Endothelial cell (in vitro differentiated cells): ENCODE data around the gene XAGE1A. TPM values are rescaled to one million over a fixed set of nuclear protein-coding genes. Genes with fewer than 3 reads are reported as not detected.
"Not testable (repeated sequence)": the region's sequence is repeated elsewhere in the genome, so short reads cannot be mapped to it uniquely, and the experiment has no call there.

ENCODE experiments used
- DNase-seq: peaks from one replicate; pipeline ENCODE4 v3.0.0; 2021; ENCODE audit warnings: low spot score
- H3K27ac Mint-ChIP-seq: one replicate; pipeline ENCODE4 v1.8.0; 2021; ENCODE audit warnings: mixed read lengths, inconsistent platforms; ENCODE audit not compliant: unreplicated experiment
- H3K27me3 Mint-ChIP-seq: one replicate; pipeline ENCODE4 v1.8.0; 2021; ENCODE audit warnings: mild to moderate bottlenecking, moderate library complexity, mixed read lengths, inconsistent platforms; ENCODE audit not compliant: unreplicated experiment
- H3K36me3 Mint-ChIP-seq: one replicate; pipeline ENCODE4 v1.8.0; 2021; ENCODE audit warnings: mild to moderate bottlenecking, low read depth, mixed read lengths, inconsistent platforms; ENCODE audit not compliant: unreplicated experiment
- H3K4me1 Mint-ChIP-seq: one replicate; pipeline ENCODE4 v1.8.0; 2021; ENCODE audit warnings: mild to moderate bottlenecking, mixed read lengths, inconsistent platforms; ENCODE audit not compliant: unreplicated experiment
- H3K4me3 Mint-ChIP-seq: one replicate; pipeline ENCODE4 v1.8.0; 2021; ENCODE audit warnings: mild to moderate bottlenecking, mixed read lengths, inconsistent platforms; ENCODE audit not compliant: unreplicated experiment
- H3K9me3 Mint-ChIP-seq: one replicate; pipeline ENCODE4 v1.8.0; 2021; ENCODE audit warnings: mixed read lengths, inconsistent platforms; ENCODE audit not compliant: unreplicated experiment
- CTCF ChIP-seq: fragments of 200-600 bp; sonication (generic); IDR thresholded peaks from one replicate; pipeline ENCODE4 v1.5.0; 2021; ENCODE audit warnings: antibody characterized with exemption; ENCODE audit not compliant: unreplicated experiment
- total RNA-seq: library from RNA; stranded (reverse); fragmentation: NEBNext Ultra II Directional; extraction: Animal tissue kit (Norgen Biotek cat#: 25700); gene quantifications from one replicate; pipeline ENCODE4 v1.2.1, GENCODE V29; 2021; ENCODE audit not compliant: unreplicated experiment

XAGE1A gene
- total RNA-seq, 1 donor from 2014 or later, result not detected

GRCh38 chrX:52509916-52510315, 14.3 kb downstream of the XAGE1A start:
- DNase-seq, result no peak
- TF ChIP-seq CTCF, result no peak
- H3K4me3 Mint-ChIP-seq, result no peak overlapping the region
- no peaks in the 10 kb centered on the region for H3K36me3 Mint-ChIP-seq
- H3K27me3 Mint-ChIP-seq, result no peaks in the 10 kb centered on the region
- no peaks in the 10 kb centered on the region for H3K4me1 Mint-ChIP-seq
- H3K27ac Mint-ChIP-seq, result no peak overlapping the region
- no peaks in the 10 kb centered on the region for H3K9me3 Mint-ChIP-seq

DNA sequence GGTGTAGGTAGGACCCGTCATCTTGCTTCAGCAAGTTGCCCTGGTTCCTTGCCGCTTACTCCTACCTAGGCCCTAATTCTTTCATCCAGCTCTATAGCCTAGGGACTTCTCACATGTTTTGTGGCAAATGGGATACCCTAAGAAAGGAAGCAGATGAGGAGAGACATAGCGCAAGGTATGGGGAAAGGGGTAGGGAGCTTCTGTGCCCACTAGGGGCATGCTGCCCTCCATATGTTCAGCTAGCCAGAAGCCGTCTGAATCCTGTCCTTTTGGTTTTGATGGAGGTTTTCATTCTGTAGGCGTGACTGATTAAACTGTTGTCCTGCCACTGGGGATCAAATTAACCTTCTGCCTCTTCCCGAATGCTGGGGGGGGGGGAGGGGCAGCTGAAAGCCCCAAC, 15.5 kb downstream of the XAGE1A start:
- H3K9me3 Mint-ChIP-seq, H3K27ac Mint-ChIP-seq, H3K4me3 Mint-ChIP-seq, H3K27me3 Mint-ChIP-seq, H3K36me3 Mint-ChIP-seq, H3K4me1 Mint-ChIP-seq, DNase-seq: not testable (repeated sequence)

GRCh38 chrX:52516110-52516986, 20.7 kb downstream of the XAGE1A start:
- H3K36me3 Mint-ChIP-seq, DNase-seq, H3K4me1 Mint-ChIP-seq, H3K27ac Mint-ChIP-seq, H3K9me3 Mint-ChIP-seq, H3K27me3 Mint-ChIP-seq, H3K4me3 Mint-ChIP-seq: not testable (repeated sequence)

GRCh38 chrX:52516987-52517325, 21.3 kb downstream of the XAGE1A start, which contains the start of gene XAGE1B:
Gene XAGE1B, minus strand, starts transcription at chrX:52517063. Its CDS starts 1,536 bp downstream, at chrX:52515527.
- DNase-seq, H3K4me1 Mint-ChIP-seq, H3K27me3 Mint-ChIP-seq, H3K4me3 Mint-ChIP-seq, H3K27ac Mint-ChIP-seq, H3K36me3 Mint-ChIP-seq, H3K9me3 Mint-ChIP-seq: not testable (repeated sequence)

DNA sequence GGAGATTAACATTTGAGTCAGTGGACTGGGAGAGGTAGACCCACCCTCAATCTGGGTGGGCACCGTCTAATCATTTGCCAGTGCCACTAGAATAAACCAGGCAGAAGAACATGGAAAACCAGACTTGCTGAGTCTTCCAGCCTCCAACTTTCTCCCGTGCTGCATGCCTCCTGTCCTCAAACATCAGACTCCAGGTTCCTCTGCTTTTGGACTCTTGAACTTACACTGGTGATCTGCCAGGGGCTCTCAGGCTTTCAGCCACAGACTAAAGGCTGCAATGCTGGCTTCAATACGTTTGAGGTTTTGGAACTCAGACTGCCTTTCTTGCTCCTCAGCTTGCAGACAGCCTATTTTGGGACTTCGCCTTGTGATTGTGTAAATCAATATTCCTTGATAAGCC, 45.4 kb downstream of the XAGE1A start:
- H3K27me3 Mint-ChIP-seq, DNase-seq, H3K4me1 Mint-ChIP-seq, H3K4me3 Mint-ChIP-seq, H3K9me3 Mint-ChIP-seq, H3K27ac Mint-ChIP-seq, H3K36me3 Mint-ChIP-seq: not testable (repeated sequence)

GRCh38 chrX:52542311-52542710, 46.7 kb downstream of the XAGE1A start:
- no peaks in the 10 kb centered on the region for H3K4me1 Mint-ChIP-seq
- no peak overlapping the region for H3K27ac Mint-ChIP-seq
- no peaks in the 10 kb centered on the region for H3K27me3 Mint-ChIP-seq
- no peak for TF ChIP-seq CTCF
- H3K9me3 Mint-ChIP-seq, result no peaks in the 10 kb centered on the region
- H3K4me3 Mint-ChIP-seq, result no peak overlapping the region
- H3K36me3 Mint-ChIP-seq, result no peaks in the 10 kb centered on the region
- no peak for DNase-seq

- Mint-ChIP-seq H3K27me3 (no peaks in the 10 kb centered on the region), H3K4me1 (no peaks in the 10 kb centered on the region), H3K4me3 (no peak overlapping the region), H3K27ac (no peak overlapping the region), H3K9me3 (no peaks in the 10 kb centered on the region), H3K36me3 (no peaks in the 10 kb centered on the region)
- no peak for TF ChIP-seq CTCF
- no peak for DNase-seq
Observed at GRCh38 chrX:52544147-52544840, 48.7 kb downstream of the XAGE1A start.

DNA sequence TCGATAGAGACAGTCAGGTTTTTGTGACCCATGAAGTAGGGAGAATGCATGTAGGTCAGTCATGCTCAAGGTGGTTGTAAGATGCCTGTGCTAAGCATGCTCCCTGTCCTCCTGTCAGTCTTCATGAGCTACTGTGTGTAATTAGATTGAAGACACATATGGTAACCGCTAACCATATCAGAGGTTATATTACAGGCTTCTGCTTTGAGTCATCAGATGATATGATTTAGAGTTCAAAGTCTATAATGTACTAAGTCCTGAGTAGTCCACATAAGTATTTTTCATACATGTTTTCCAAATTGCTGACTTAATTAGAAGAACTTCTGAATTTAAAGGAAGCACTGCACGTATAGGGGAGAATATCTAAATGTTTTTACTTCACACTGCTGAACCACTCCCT, 53.2 kb downstream of the XAGE1A start:
- not testable (repeated sequence) for H3K36me3 Mint-ChIP-seq, H3K27me3 Mint-ChIP-seq, H3K4me1 Mint-ChIP-seq, H3K27ac Mint-ChIP-seq, H3K9me3 Mint-ChIP-seq, DNase-seq, H3K4me3 Mint-ChIP-seq
